HG03521 (cell line): Measurements from ENCODE around the gene GRM6.

ENCODE experiments used
- ATAC-seq: cut with Tn5 transposase; IDR thresholded peaks from one replicate; pipeline ENCODE4 v1.9.1; 2021; ENCODE audit warnings: mild to moderate bottlenecking, moderate library complexity; ENCODE audit not compliant: unreplicated experiment

GRM6 gene

GRCh38 chr5:178984145-178985072, 10.7 kb downstream of the GRM6 start:
- ATAC-seq = no peak

DNA sequence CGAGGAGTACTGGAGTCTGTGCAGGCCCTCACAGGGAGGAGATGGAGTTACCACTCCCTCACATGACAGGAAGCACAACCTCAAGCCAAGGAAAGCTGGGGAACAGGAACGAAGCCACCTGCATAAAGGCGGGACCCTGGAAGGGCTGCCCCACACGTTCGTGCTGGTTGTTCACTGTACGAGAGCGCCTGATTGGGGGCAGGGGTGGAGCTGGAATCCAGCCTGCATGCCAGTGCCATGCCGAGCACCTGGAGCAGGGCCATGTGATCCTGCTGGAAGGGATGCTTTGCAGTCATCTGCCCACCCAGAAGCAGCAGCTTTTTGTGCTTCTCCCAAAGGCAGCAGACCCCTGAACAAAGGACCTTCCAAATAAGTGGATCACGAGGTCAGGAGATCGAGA, 11.4 kb downstream of the GRM6 start:
- no peak for ATAC-seq

DNA sequence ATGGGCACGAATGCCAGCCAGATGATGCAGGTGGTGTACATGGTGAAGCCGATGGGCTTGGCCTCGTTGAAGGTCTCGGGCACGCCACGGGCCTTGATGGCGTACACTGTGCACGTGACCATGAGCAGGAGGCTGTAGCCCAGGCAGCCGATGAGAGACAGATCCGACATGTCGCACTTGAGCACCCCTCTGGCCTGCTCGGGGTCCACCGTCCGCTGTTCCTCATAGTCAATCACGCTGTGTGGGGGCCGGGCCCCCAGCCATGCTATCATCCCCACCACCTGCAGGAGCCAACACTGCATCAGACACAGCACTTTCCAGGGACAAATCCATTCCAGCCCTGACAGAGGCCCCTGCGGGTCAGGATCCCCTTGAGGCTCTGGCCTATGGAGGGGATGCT, 12.2 kb downstream of the GRM6 start:
- ATAC-seq = no peak

- ATAC-seq = no peak
Observed at GRCh38 chr5:178981381-178981780, 13.7 kb downstream of the GRM6 start.

- ATAC-seq = no peak
Observed at GRCh38 chr5:178965465-178966055, 29.6 kb downstream of the GRM6 start.

GRCh38 chr5:178941361-178941760, 53.8 kb downstream of the GRM6 start:
- no peak for ATAC-seq

- ATAC-seq = no peak
Observed at GRCh38 chr5:178940569-178941360, 54.4 kb downstream of the GRM6 start, which contains the start of gene ZNF454. TSS of gene ZNF454 (plus strand) at chr5:178941198. CDS start at chr5:178942792, 1,594 bp downstream.

DNA sequence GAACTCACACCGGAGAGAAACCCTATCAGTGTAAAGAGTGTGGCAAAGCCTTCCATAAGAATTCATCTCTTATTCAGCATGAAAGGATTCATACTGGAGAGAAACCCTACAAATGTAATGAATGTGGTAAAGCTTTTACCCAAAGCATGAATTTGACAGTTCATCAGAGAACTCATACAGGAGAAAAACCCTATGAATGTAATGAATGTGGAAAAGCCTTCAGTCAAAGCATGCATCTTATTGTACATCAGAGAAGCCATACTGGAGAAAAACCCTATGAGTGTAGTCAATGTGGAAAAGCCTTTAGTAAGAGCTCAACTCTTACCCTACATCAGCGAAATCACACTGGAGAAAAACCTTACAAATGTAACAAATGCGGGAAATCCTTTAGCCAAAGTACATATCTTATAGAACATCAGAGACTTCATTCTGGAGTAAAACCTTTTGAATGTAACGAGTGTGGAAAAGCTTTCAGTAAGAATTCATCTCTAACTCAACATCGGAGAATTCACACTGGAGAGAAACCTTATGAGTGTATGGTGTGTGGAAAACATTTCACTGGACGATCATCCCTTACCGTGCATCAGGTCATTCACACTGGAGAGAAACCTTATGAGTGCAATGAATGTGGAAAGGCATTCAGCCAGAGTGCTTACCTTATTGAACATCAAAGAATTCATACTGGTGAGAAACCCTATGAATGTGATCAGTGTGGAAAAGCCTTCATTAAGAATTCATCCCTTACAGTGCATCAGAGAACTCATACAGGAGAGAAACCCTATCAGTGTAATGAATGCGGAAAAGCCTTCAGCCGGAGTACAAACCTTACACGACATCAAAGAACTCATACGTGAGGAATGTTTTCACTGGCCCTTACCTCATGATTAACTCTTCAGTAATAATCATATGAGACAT, 63.0 kb downstream of the GRM6 start:
- no peak for ATAC-seq
